ENCODE data around the gene TMEM132A.

Gene TMEM132A

GRCh38 chr11:60939301-60939700 lies 15.0 kb downstream of the TMEM132A start:
- no peak for DNase-seq (ENCODE audit: low read depth)

GRCh38 chr11:60939855-60940254 lies 15.6 kb downstream of the TMEM132A start:
- DNase-seq (ENCODE audit: low read depth) = no peak

GRCh38 chr11:60941371-60942119 lies 17.3 kb downstream of the TMEM132A start:
- DNase-seq (ENCODE audit: low read depth) = no peak

- DNase-seq (ENCODE audit: low read depth) = no peak
These were observed 18.0 kb downstream of the TMEM132A start for GRCh38 chr11:60942219-60942618.

GRCh38 chr11:60942970-60943565 lies 18.8 kb downstream of the TMEM132A start:
- no peak for DNase-seq (ENCODE audit: low read depth)

- no peak for DNase-seq (ENCODE audit: low read depth)
These were observed 20.4 kb downstream of the TMEM132A start for GRCh38 chr11:60944490-60945294.

- DNase-seq (ENCODE audit: low read depth) = no peak
These were observed 21.0 kb downstream of the TMEM132A start for GRCh38 chr11:60945295-60945667.

- no peak for DNase-seq (ENCODE audit: low read depth)
These were observed 22.5 kb downstream of the TMEM132A start for GRCh38 chr11:60946601-60947264.

- DNase-seq (ENCODE audit: low read depth) = no peak
These were observed 23.4 kb downstream of the TMEM132A start for GRCh38 chr11:60947700-60948099.

GRCh38 chr11:60948250-60948649 lies 24.0 kb downstream of the TMEM132A start:
- DNase-seq (ENCODE audit: low read depth) = no peak

GRCh38 chr11:60950024-60950423 lies 25.8 kb downstream of the TMEM132A start:
- DNase-seq (ENCODE audit: low read depth) = no peak

- DNase-seq (ENCODE audit: low read depth) = no peak
These were observed 26.8 kb downstream of the TMEM132A start for GRCh38 chr11:60950933-60951605.

- DNase-seq (ENCODE audit: low read depth) = no peak
These were observed 27.3 kb downstream of the TMEM132A start for GRCh38 chr11:60951606-60951903.

GRCh38 chr11:60951904-60952741 lies 27.9 kb downstream of the TMEM132A start, which contains the start of gene SLC15A3:
Gene SLC15A3 (minus strand): TSS chr11:60952176. CDS start chr11:60951551, 625 bp downstream.
- no peak for DNase-seq (ENCODE audit: low read depth)

GRCh38 chr11:60952742-60953170 lies 28.5 kb downstream of the TMEM132A start:
- no peak for DNase-seq (ENCODE audit: low read depth)

GRCh38 chr11:60953781-60954180 lies 29.5 kb downstream of the TMEM132A start:
- no peak for DNase-seq (ENCODE audit: low read depth)

GRCh38 chr11:60954421-60954820 lies 30.2 kb downstream of the TMEM132A start:
- DNase-seq (ENCODE audit: low read depth) = no peak

GRCh38 chr11:60955571-60955970 lies 31.3 kb downstream of the TMEM132A start:
- no peak for DNase-seq (ENCODE audit: low read depth)

GRCh38 chr11:60957188-60957587 lies 32.9 kb downstream of the TMEM132A start:
- no peak for DNase-seq (ENCODE audit: low read depth)

- DNase-seq (ENCODE audit: low read depth) = no peak
These were observed 35.2 kb downstream of the TMEM132A start for GRCh38 chr11:60959431-60959830.

GRCh38 chr11:60960405-60960804 lies 36.1 kb downstream of the TMEM132A start:
- no peak for DNase-seq (ENCODE audit: low read depth)

All from stimulated activated CD4-positive, alpha-beta T cell treated with anti-CD3 and anti-CD28 coated beads, Interleukin-2, amount 100 ng/mL, for 4 hours (primary cell).